Loucy (cell line): ENCODE measurements around the gene CAMK1D.

Source experiments
- H2AFZ ChIP-seq: fragments of 200-600 bp; sonication (generic); 2 replicates; pipeline ENCODE4 v1.6.0; 2016; ENCODE audit warnings: antibody characterized with exemption, mild to moderate bottlenecking, low read length, moderate library complexity
- H3F3A ChIP-seq: fragments of 200-600 bp; 2 replicates; pipeline ENCODE4 v1.6.0; 2016; ENCODE audit warnings: antibody characterized with exemption, low read depth, mild to moderate bottlenecking
- H3K27me3 ChIP-seq: fragments of 200-600 bp; sonication (generic); 2 replicates; pipeline ENCODE4 v1.6.1; 2014; ENCODE audit warnings: low read length, mild to moderate bottlenecking; ENCODE audit not compliant: insufficient read depth, poor library complexity, severe bottlenecking
- H3K36me3 ChIP-seq: fragments of 200-600 bp; sonication (generic); 2 replicates; pipeline ENCODE4 v1.6.1; 2016; ENCODE audit warnings: low read length; ENCODE audit not compliant: insufficient read depth
- H3K4me1 ChIP-seq: fragments of 200-600 bp; sonication (generic); 2 replicates; pipeline ENCODE4 v1.5.1; 2014; ENCODE audit warnings: low read length, mild to moderate bottlenecking; ENCODE audit not compliant: insufficient read depth, poor library complexity, severe bottlenecking
- H3K4me2 ChIP-seq: fragments of 200-600 bp; sonication (generic); 2 replicates; pipeline ENCODE4 v1.6.0; 2014; ENCODE audit warnings: antibody characterized with exemption, low read length, low read depth, mild to moderate bottlenecking; ENCODE audit not compliant: poor library complexity, severe bottlenecking
- H3K4me3 ChIP-seq: fragments of 200-600 bp; sonication (generic); 2 replicates; pipeline ENCODE4 v1.5.1; 2014; ENCODE audit warnings: low read length, mild to moderate bottlenecking, mixed read lengths; ENCODE audit not compliant: poor library complexity, severe bottlenecking
- H3K79me2 ChIP-seq: fragments of 200-600 bp; sonication (generic); 2 replicates; pipeline ENCODE4 v1.6.1; 2014; ENCODE audit warnings: low read length; ENCODE audit not compliant: insufficient read depth
- H3K9ac ChIP-seq: fragments of 200-600 bp; sonication (generic); 2 replicates; pipeline ENCODE4 v1.6.0; 2014; ENCODE audit warnings: mild to moderate bottlenecking, low read depth, low read length, moderate library complexity; ENCODE audit not compliant: poor library complexity, severe bottlenecking
- H3K9me2 ChIP-seq: fragments of 200-600 bp; sonication (generic); replicated peaks from 2 replicates; pipeline ENCODE4 v1.6.1; 2016; ENCODE audit warnings: low read depth, low read length, mixed read lengths
- H3K9me3 ChIP-seq: fragments of 200-600 bp; sonication (generic); 2 replicates; pipeline ENCODE4 v1.6.1; 2014; ENCODE audit warnings: mild to moderate bottlenecking, antibody characterized with exemption, low read length, low read depth; ENCODE audit not compliant: insufficient read depth
- H4K20me1 ChIP-seq: fragments of 200-600 bp; sonication (generic); 2 replicates; pipeline ENCODE4 v1.6.0; 2014; ENCODE audit warnings: antibody characterized with exemption, low read length, mild to moderate bottlenecking; ENCODE audit not compliant: insufficient read depth, poor library complexity, severe bottlenecking
- CTCF ChIP-seq: fragments of 200-600 bp; sonication (generic); conservative IDR thresholded peaks from 2 replicates; pipeline ENCODE4 v1.5.1; 2014; ENCODE audit warnings: mild to moderate bottlenecking, antibody characterized with exemption, low read length
- EZH2phosphoT487 ChIP-seq: fragments of 200-600 bp; IDR thresholded peaks from 2 replicates; pipeline ENCODE4 v1.6.1; 2018; ENCODE audit warnings: antibody characterized with exemption, mild to moderate bottlenecking, moderate library complexity, borderline replicate concordance

Gene CAMK1D

GRCh38 chr10:12720217-12720981 is 371.1 kb downstream of the CAMK1D start:
- no peaks in the 10 kb centered on the region for H3K9me2 ChIP-seq
- no peaks in the 10 kb centered on the region for H3K9me3 ChIP-seq
- TF ChIP-seq EZH2phosphoT487 (no peak), CTCF (no peak)
- H3K4me3 ChIP-seq = no peak overlapping the region
- no peaks in the 10 kb centered on the region for H3K4me1 ChIP-seq
- no peaks in the 10 kb centered on the region for H3K36me3 ChIP-seq
- H3K9ac ChIP-seq = no peak overlapping the region
- no peaks in the 10 kb centered on the region for H3F3A ChIP-seq
- H2AFZ ChIP-seq = no peak overlapping the region
- no peak overlapping the region for H3K4me2 ChIP-seq
- H3K27me3 ChIP-seq = no peaks in the 10 kb centered on the region
- no peaks in the 10 kb centered on the region for H3K79me2 ChIP-seq
- H4K20me1 ChIP-seq = no peaks in the 10 kb centered on the region

GRCh38 chr10:12721334-12721733 is 372.0 kb downstream of the CAMK1D start:
- Histone ChIP-seq H3K36me3 (no peaks in the 10 kb centered on the region), H3K4me2 (no peak overlapping the region), H2AFZ (no peak overlapping the region), H3K9ac (no peak overlapping the region), H3K9me2 (no peaks in the 10 kb centered on the region), H3K79me2 (no peaks in the 10 kb centered on the region), H3F3A (no peaks in the 10 kb centered on the region), H3K4me1 (no peaks in the 10 kb centered on the region), H3K9me3 (no peaks in the 10 kb centered on the region), H3K4me3 (no peak overlapping the region), H4K20me1 (no peaks in the 10 kb centered on the region), H3K27me3 (no peaks in the 10 kb centered on the region)
- no peak for TF ChIP-seq CTCF
- no peak for TF ChIP-seq EZH2phosphoT487

GRCh38 chr10:12723220-12723619 is 373.9 kb downstream of the CAMK1D start:
- no peaks in the 10 kb centered on the region for H3K36me3 ChIP-seq
- TF ChIP-seq EZH2phosphoT487 = no peak
- TF ChIP-seq CTCF = no peak
- no peak overlapping the region for H3K4me2 ChIP-seq
- H3K9ac ChIP-seq = no peak overlapping the region
- no peaks in the 10 kb centered on the region for H4K20me1 ChIP-seq
- no peaks in the 10 kb centered on the region for H3F3A ChIP-seq
- H3K4me3 ChIP-seq = no peak overlapping the region
- no peaks in the 10 kb centered on the region for H3K27me3 ChIP-seq
- H3K79me2 ChIP-seq = no peaks in the 10 kb centered on the region
- H3K4me1 ChIP-seq = no peaks in the 10 kb centered on the region
- no peak overlapping the region for H2AFZ ChIP-seq
- H3K9me3 ChIP-seq = no peaks in the 10 kb centered on the region
- H3K9me2 ChIP-seq = no peaks in the 10 kb centered on the region
